Measurements from ENCODE around the gene NUDT15. TPM values are rescaled to one million over a fixed set of nuclear protein-coding genes. Genes with fewer than 3 reads are reported as not detected.
"Not testable (repeated sequence)": the region's sequence is repeated elsewhere in the genome, so short reads cannot be mapped to it uniquely, and the experiment has no call there.

Gene NUDT15
- total RNA-seq, 1 donor from 2014 or later: 30.7 TPM

GRCh38 chr13:48054601-48055000 lies 17.1 kb downstream of the NUDT15 start:
- no peak overlapping the region for H3K27ac Mint-ChIP-seq
- H3K27me3 Mint-ChIP-seq: no peaks in the 10 kb centered on the region
- H3K4me3 Mint-ChIP-seq (ENCODE audit: low read depth): no peak overlapping the region
- no peaks in the 10 kb centered on the region for H3K9me3 Mint-ChIP-seq (ENCODE audit: low read depth)
- no peak for TF ChIP-seq CTCF (IDR thresholded peaks at IDR 0.05; ENCODE audit: unreplicated experiment)
- peaks cover 32% of the 10 kb centered on the region for H3K36me3 Mint-ChIP-seq (ENCODE audit: insufficient read depth)
- H3K4me1 Mint-ChIP-seq (ENCODE audit: low read depth): no peaks in the 10 kb centered on the region
- DNase-seq (ENCODE audit: low spot score, unreplicated experiment): no peak

- H3K9me3 Mint-ChIP-seq (ENCODE audit: low read depth): no peaks in the 10 kb centered on the region
- H3K27ac Mint-ChIP-seq: peak overlapping the region; percentile 26
- no peak overlapping the region for H3K4me3 Mint-ChIP-seq (ENCODE audit: low read depth)
- peaks cover 38% of the 10 kb centered on the region for H3K36me3 Mint-ChIP-seq (ENCODE audit: insufficient read depth)
- H3K4me1 Mint-ChIP-seq (ENCODE audit: low read depth): no peaks in the 10 kb centered on the region
- no peaks in the 10 kb centered on the region for H3K27me3 Mint-ChIP-seq
- TF ChIP-seq CTCF (IDR thresholded peaks at IDR 0.05; ENCODE audit: unreplicated experiment): no peak
- DNase-seq (ENCODE audit: low spot score, unreplicated experiment): no peak
Observed at GRCh38 chr13:48055712-48056111, 18.2 kb downstream of the NUDT15 start.

- H3K36me3 Mint-ChIP-seq (ENCODE audit: insufficient read depth): peaks cover 38% of the 10 kb centered on the region
- H3K4me1 Mint-ChIP-seq (ENCODE audit: low read depth); H3K9me3 Mint-ChIP-seq (ENCODE audit: low read depth); H3K4me3 Mint-ChIP-seq (ENCODE audit: low read depth); DNase-seq (ENCODE audit: low spot score, unreplicated experiment); H3K27me3 Mint-ChIP-seq: not testable (repeated sequence)
- peak overlapping the region; percentile 65 for H3K27ac Mint-ChIP-seq
Observed at GRCh38 chr13:48058536-48058935, 21.0 kb downstream of the NUDT15 start.

- not testable (repeated sequence) for H3K9me3 Mint-ChIP-seq (ENCODE audit: low read depth)
Observed at GRCh38 chr13:48059951-48060350, 22.4 kb downstream of the NUDT15 start.

GRCh38 chr13:48066310-48066989 lies 28.9 kb downstream of the NUDT15 start:
- no peak for DNase-seq (ENCODE audit: low spot score, unreplicated experiment)
- Mint-ChIP-seq H3K4me1 (ENCODE audit: low read depth) (no peaks in the 10 kb centered on the region), H3K36me3 (ENCODE audit: insufficient read depth) (peaks cover 65% of the 10 kb centered on the region), H3K27me3 (no peaks in the 10 kb centered on the region), H3K4me3 (ENCODE audit: low read depth) (no peak overlapping the region), H3K27ac (no peak overlapping the region), H3K9me3 (ENCODE audit: low read depth) (peaks cover 27% of the 10 kb centered on the region)
- TF ChIP-seq CTCF (IDR thresholded peaks at IDR 0.05; ENCODE audit: unreplicated experiment): no peak

More at GRCh38 chr13:48059951-48060350, 22.4 kb downstream of the NUDT15 start:
- DNase-seq (ENCODE audit: low spot score, unreplicated experiment); H3K27ac Mint-ChIP-seq; H3K27me3 Mint-ChIP-seq; H3K4me3 Mint-ChIP-seq (ENCODE audit: low read depth); H3K4me1 Mint-ChIP-seq (ENCODE audit: low read depth): not testable (repeated sequence)
- H3K36me3 Mint-ChIP-seq (ENCODE audit: insufficient read depth): peaks cover 38% of the 10 kb centered on the region

- no peak for DNase-seq (ENCODE audit: low spot score, unreplicated experiment)
- Mint-ChIP-seq H3K9me3 (ENCODE audit: low read depth) (peaks cover 41% of the 10 kb centered on the region), H3K27me3 (no peaks in the 10 kb centered on the region), H3K27ac (no peak overlapping the region), H3K4me1 (ENCODE audit: low read depth) (no peaks in the 10 kb centered on the region), H3K4me3 (ENCODE audit: low read depth) (no peak overlapping the region), H3K36me3 (ENCODE audit: insufficient read depth) (peaks cover 75% of the 10 kb centered on the region)
- no peak for TF ChIP-seq CTCF (IDR thresholded peaks at IDR 0.05; ENCODE audit: unreplicated experiment)
Observed at GRCh38 chr13:48068036-48068435, 30.5 kb downstream of the NUDT15 start.

Measured in progenitor cell of endocrine pancreas (in vitro differentiated cells).